ENCODE measurements around the gene AKAP13.

DNA sequence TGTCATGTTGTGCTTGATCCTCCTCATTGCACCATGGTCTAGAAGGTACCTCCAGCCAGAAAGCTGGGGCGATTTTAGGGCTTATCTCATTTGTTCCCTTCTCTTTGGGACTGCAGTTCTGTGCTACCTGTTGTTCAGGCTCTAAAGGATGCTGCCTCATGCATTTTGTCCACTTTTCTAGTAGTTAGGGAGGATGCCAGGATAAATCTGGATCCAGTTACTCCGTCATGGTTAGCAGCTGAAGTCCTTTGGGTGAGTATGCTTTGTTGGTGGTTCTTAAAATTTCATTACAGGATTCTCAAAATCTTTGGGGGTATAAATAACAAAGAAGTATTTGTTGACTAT, 8.9 kb downstream of the AKAP13 start:
- TF ChIP-seq, protein P1, sequence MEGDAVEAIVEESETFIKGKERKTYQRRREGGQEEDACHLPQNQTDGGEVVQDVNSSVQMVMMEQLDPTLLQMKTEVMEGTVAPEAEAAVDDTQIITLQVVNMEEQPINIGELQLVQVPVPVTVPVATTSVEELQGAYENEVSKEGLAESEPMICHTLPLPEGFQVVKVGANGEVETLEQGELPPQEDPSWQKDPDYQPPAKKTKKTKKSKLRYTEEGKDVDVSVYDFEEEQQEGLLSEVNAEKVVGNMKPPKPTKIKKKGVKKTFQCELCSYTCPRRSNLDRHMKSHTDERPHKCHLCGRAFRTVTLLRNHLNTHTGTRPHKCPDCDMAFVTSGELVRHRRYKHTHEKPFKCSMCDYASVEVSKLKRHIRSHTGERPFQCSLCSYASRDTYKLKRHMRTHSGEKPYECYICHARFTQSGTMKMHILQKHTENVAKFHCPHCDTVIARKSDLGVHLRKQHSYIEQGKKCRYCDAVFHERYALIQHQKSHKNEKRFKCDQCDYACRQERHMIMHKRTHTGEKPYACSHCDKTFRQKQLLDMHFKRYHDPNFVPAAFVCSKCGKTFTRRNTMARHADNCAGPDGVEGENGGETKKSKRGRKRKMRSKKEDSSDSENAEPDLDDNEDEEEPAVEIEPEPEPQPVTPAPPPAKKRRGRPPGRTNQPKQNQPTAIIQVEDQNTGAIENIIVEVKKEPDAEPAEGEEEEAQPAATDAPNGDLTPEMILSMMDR (IDR thresholded peaks at IDR 0.05) = no peak
- TF ChIP-seq EP300 (IDR thresholded peaks at IDR 0.05) = no peak
